Measurements from ENCODE around the gene MOB3B. TPM values are rescaled to one million over a fixed set of nuclear protein-coding genes. Genes with fewer than 3 reads are reported as not detected.

The MOB3B gene
- total RNA-seq: 0.94 and 1.3 TPM in 2 replicates

DNA sequence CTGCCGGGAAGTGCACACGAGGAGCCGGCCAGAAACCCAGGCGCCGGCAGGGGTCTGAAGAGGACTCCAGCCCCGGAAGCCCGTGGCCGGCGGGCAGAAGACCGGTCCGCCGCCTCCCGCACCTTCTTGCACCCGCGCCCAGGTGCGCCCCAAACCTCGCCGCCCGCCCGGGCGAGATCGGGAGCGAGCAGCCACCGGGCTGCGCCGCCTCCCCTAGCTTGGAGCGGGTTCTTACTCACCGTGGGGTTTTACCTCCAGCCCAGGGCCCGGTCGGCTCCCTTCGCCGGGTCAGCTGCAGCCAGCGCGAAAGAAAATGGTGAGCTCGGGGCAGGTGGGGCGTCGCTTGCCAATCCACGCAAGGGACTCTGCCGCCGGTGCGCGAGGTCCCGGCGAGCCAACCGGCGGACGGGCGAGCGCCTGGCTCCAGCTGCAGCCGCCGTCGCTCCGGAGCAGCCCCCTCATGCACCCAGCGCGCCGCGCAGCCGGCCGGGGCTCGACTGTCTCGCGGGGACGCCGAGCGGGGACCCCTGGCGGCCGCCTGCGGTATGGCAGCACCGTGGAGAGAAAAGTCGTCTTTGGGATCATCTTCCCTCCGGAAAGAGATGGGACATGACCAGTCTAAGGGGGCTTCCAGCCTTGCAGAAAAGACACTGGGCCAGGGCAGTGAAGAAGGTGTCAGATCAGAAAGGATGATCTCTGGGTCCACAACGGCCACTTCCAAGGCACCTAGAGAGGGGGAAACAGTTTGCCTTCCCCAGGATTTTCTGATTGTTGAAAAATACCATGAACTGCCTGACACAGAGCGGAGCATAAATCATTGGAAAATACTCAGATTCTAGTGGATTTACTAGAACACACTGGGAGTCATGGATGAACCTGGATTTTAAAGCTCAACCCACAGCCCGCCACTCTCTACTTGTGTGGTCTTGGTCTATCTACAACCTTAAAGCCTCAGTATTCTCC, at the start of gene MOB3B:
Gene MOB3B (minus strand): TSS at position 499 of the 963 bp plus-strand sequence. CDS start 74,264 bp downstream, outside the sequence.
- Mint-ChIP-seq H3K9me3 (no peaks in the 10 kb centered on the region), H3K4me3 (ENCODE audit: low read depth) (peak within 1 kb of the TSS; percentile 85), H3K27ac (peak within 1 kb of the TSS; percentile 62), H3K4me1 (ENCODE audit: low read depth) (peaks cover 6% of the 10 kb centered on the region), H3K27me3 (ENCODE audit: low read depth) (peaks cover 33% of the 10 kb centered on the region), H3K36me3 (ENCODE audit: low read depth) (no peaks in the 10 kb centered on the region)
- peak; percentile 62 for DNase-seq (ENCODE audit: low spot score)
- intact Hi-C loops (cut with micrococcal nuclease): loop anchor here (1.0 to 5.0 kb wide), 3 partner anchors 44 to 196 kb away; partner anchors contain the start of gene C9orf72

GRCh38 chr9:27573634-27574590, 44.3 kb upstream of the MOB3B start:
- intact Hi-C loops (cut with micrococcal nuclease): loop anchor here (1.0 to 2.0 kb wide), 6 partner anchors 45 to 211 kb away; partner anchors contain the start of gene MOB3B
- Mint-ChIP-seq H3K4me1 (ENCODE audit: low read depth) (peaks cover 32% of the 10 kb centered on the region), H3K9me3 (peaks cover 9% of the 10 kb centered on the region), H3K36me3 (ENCODE audit: low read depth) (no peaks in the 10 kb centered on the region), H3K27ac (peak overlapping the region; percentile 100), H3K4me3 (ENCODE audit: low read depth) (peak overlapping the region; percentile 97), H3K27me3 (ENCODE audit: low read depth) (peaks cover 6% of the 10 kb centered on the region)
- peak; percentile 95 for DNase-seq (ENCODE audit: low spot score)

GRCh38 chr9:27572918-27573633, 43.5 kb upstream of the MOB3B start, which contains the start of gene C9orf72:
Gene C9orf72, minus strand, starts transcription at chr9:27573481. Its CDS starts 6,361 bp downstream, at chr9:27567120.
- H3K36me3 Mint-ChIP-seq (ENCODE audit: low read depth): no peaks in the 10 kb centered on the region
- peaks cover 32% of the 10 kb centered on the region for H3K4me1 Mint-ChIP-seq (ENCODE audit: low read depth)
- H3K9me3 Mint-ChIP-seq: peaks cover 3% of the 10 kb centered on the region
- H3K27ac Mint-ChIP-seq: peak within 1 kb of the TSS; percentile 100
- intact Hi-C loops (cut with micrococcal nuclease): loop anchor here (1.0 to 2.0 kb wide), 7 partner anchors 44 to 626 kb away; partner anchors contain the start of genes MOB3B and PLAA
- DNase-seq (ENCODE audit: low spot score): peak; percentile 81
- H3K27me3 Mint-ChIP-seq (ENCODE audit: low read depth): no peaks in the 10 kb centered on the region
- H3K4me3 Mint-ChIP-seq (ENCODE audit: low read depth): peak within 1 kb of the TSS; percentile 97

DNA sequence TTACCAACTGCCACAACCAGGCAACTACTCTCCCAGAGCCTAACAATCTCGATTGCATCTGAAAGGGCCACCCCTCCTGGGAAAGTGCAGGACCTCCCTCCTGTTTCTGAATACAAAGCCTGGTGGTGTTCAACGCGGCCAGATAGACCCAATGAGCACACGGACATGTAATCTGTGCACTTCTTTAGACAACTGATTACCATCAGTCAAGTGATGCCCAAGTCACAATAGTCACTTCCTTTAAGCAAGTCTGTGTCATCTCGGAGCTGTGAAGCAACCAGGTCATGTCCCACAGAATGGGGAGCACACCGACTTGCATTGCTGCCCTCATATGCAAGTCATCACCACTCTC, 42.9 kb upstream of the MOB3B start:
- Mint-ChIP-seq H3K4me1 (ENCODE audit: low read depth) (peaks cover 33% of the 10 kb centered on the region), H3K36me3 (ENCODE audit: low read depth) (no peaks in the 10 kb centered on the region), H3K4me3 (ENCODE audit: low read depth) (peak overlapping the region; percentile 86), H3K9me3 (no peaks in the 10 kb centered on the region), H3K27ac (peak overlapping the region; percentile 98), H3K27me3 (ENCODE audit: low read depth) (no peaks in the 10 kb centered on the region)
- intact Hi-C loops (cut with micrococcal nuclease): loop anchor here (1.0 to 2.0 kb wide), 5 partner anchors 74 to 625 kb away; partner anchors contain the start of gene PLAA
- DNase-seq (ENCODE audit: low spot score): no peak

GRCh38 chr9:27572061-27572460, 42.4 kb upstream of the MOB3B start:
- peaks cover 34% of the 10 kb centered on the region for H3K4me1 Mint-ChIP-seq (ENCODE audit: low read depth)
- no peaks in the 10 kb centered on the region for H3K27me3 Mint-ChIP-seq (ENCODE audit: low read depth)
- intact Hi-C loops (cut with micrococcal nuclease): loop anchor here (1.0 to 2.0 kb wide), 5 partner anchors 73 to 625 kb away; partner anchors contain the start of gene PLAA
- no peaks in the 10 kb centered on the region for H3K9me3 Mint-ChIP-seq
- H3K4me3 Mint-ChIP-seq (ENCODE audit: low read depth): peak overlapping the region; percentile 86
- H3K36me3 Mint-ChIP-seq (ENCODE audit: low read depth): no peaks in the 10 kb centered on the region
- no peak for DNase-seq (ENCODE audit: low spot score)
- H3K27ac Mint-ChIP-seq: peak overlapping the region; percentile 98

GRCh38 chr9:27571011-27571410, 41.4 kb upstream of the MOB3B start:
- H3K27ac Mint-ChIP-seq: no peak overlapping the region
- H3K9me3 Mint-ChIP-seq: no peaks in the 10 kb centered on the region
- peaks cover 5% of the 10 kb centered on the region for H3K36me3 Mint-ChIP-seq (ENCODE audit: low read depth)
- no peaks in the 10 kb centered on the region for H3K27me3 Mint-ChIP-seq (ENCODE audit: low read depth)
- intact Hi-C loops (cut with micrococcal nuclease): no loop called here
- H3K4me1 Mint-ChIP-seq (ENCODE audit: low read depth): peaks cover 37% of the 10 kb centered on the region
- H3K4me3 Mint-ChIP-seq (ENCODE audit: low read depth): no peak overlapping the region
- DNase-seq (ENCODE audit: low spot score): no peak

- DNase-seq (ENCODE audit: low spot score): no peak
- intact Hi-C loops (cut with micrococcal nuclease): no loop called here
- H3K36me3 Mint-ChIP-seq (ENCODE audit: low read depth): peaks cover 13% of the 10 kb centered on the region
- no peaks in the 10 kb centered on the region for H3K27me3 Mint-ChIP-seq (ENCODE audit: low read depth)
- no peaks in the 10 kb centered on the region for H3K9me3 Mint-ChIP-seq
- H3K27ac Mint-ChIP-seq: no peak overlapping the region
- peaks cover 37% of the 10 kb centered on the region for H3K4me1 Mint-ChIP-seq (ENCODE audit: low read depth)
- H3K4me3 Mint-ChIP-seq (ENCODE audit: low read depth): no peak overlapping the region
These were observed 39.8 kb upstream of the MOB3B start for GRCh38 chr9:27569406-27569805.

GRCh38 chr9:27566118-27566517, 36.5 kb upstream of the MOB3B start:
- Mint-ChIP-seq H3K9me3 (no peaks in the 10 kb centered on the region), H3K4me3 (ENCODE audit: low read depth) (no peak overlapping the region), H3K4me1 (ENCODE audit: low read depth) (peaks cover 26% of the 10 kb centered on the region), H3K27me3 (ENCODE audit: low read depth) (no peaks in the 10 kb centered on the region), H3K36me3 (ENCODE audit: low read depth) (peaks cover 25% of the 10 kb centered on the region), H3K27ac (no peak overlapping the region)
- intact Hi-C loops (cut with micrococcal nuclease): no loop called here
- no peak for DNase-seq (ENCODE audit: low spot score)

GRCh38 chr9:27565696-27566095, 36.1 kb upstream of the MOB3B start:
- Mint-ChIP-seq H3K27me3 (ENCODE audit: low read depth) (no peaks in the 10 kb centered on the region), H3K27ac (peak overlapping the region; percentile 17), H3K4me3 (ENCODE audit: low read depth) (no peak overlapping the region), H3K36me3 (ENCODE audit: low read depth) (peaks cover 25% of the 10 kb centered on the region), H3K4me1 (ENCODE audit: low read depth) (peaks cover 22% of the 10 kb centered on the region), H3K9me3 (no peaks in the 10 kb centered on the region)
- intact Hi-C loops (cut with micrococcal nuclease): no loop called here
- DNase-seq (ENCODE audit: low spot score): no peak

GRCh38 chr9:27564670-27565069, 35.1 kb upstream of the MOB3B start:
- H3K4me1 Mint-ChIP-seq (ENCODE audit: low read depth): peaks cover 22% of the 10 kb centered on the region
- no peaks in the 10 kb centered on the region for H3K27me3 Mint-ChIP-seq (ENCODE audit: low read depth)
- peaks cover 25% of the 10 kb centered on the region for H3K36me3 Mint-ChIP-seq (ENCODE audit: low read depth)
- no peak overlapping the region for H3K27ac Mint-ChIP-seq
- intact Hi-C loops (cut with micrococcal nuclease): no loop called here
- H3K9me3 Mint-ChIP-seq: no peaks in the 10 kb centered on the region
- no peak overlapping the region for H3K4me3 Mint-ChIP-seq (ENCODE audit: low read depth)
- DNase-seq (ENCODE audit: low spot score): no peak

DNA sequence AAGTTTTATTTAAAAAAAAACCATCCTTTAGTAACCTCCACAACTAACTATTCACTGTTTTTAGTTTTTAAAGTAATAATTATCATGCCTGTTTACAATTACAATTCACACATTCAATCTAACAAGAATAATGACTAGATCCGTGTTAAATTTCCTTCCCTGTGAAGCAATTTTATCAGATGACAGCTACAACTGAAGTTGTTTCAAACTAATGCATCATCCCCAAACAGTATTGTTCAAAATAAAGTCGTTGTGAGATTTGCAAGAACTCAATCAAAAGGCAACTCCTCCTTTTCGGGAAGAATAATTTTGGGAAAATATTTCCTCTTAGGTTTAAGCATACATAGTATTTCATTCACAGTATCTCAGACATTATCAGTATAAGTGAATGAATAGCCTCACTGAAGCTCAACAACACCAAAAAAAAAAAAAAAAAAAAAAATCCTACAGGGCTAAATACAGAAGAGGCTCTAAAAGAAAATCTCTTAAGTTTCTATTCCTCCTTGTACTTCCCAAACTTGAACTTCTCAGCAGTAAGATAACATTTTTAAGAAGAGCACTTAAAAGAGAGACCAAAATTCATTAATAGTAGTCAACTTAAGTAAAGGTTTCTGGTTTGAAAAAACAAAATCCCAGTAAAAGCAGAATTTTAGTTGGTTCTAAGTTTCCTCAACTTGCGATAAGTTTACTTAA, 34.3 kb upstream of the MOB3B start:
- Mint-ChIP-seq H3K36me3 (ENCODE audit: low read depth) (peaks cover 25% of the 10 kb centered on the region), H3K9me3 (no peaks in the 10 kb centered on the region), H3K27ac (no peak overlapping the region), H3K27me3 (ENCODE audit: low read depth) (no peaks in the 10 kb centered on the region), H3K4me3 (ENCODE audit: low read depth) (no peak overlapping the region), H3K4me1 (ENCODE audit: low read depth) (peaks cover 22% of the 10 kb centered on the region)
- no peak for DNase-seq (ENCODE audit: low spot score)
- intact Hi-C loops (cut with micrococcal nuclease): no loop called here

All from activated T-helper 2 cell treated with anti-CD3 and anti-CD28 coated beads, Interferon-gamma antibody, Interleukin-2, Interleukin-4, amounts not matched to agents 10 μg/mL and 5 μg/mL and 100 μg/mL, durations not matched to agents 14 hours and 24 hours and 36 hours (primary cell).